Upper lobe of left lung (tissue), 4 donors: ENCODE results near the gene SLC35D3.

Experiments
- EP300 ChIP-seq, 4 donors: sonication (generic); formaldehyde crosslinking; IDR thresholded peaks; one replicate each; pipeline ENCODE4 v1.5.1; 2017; ENCODE audit warnings: antibody characterized with exemption in 4 of 4, control low read depth in 2 of 4
- POLR2A ChIP-seq, 4 donors: fragments of 450-650 bp; IDR thresholded peaks; one replicate each; pipeline ENCODE4 v1.5.1; 2016 to 2017; ENCODE audit warnings: antibody characterized with exemption in 4 of 4, mild to moderate bottlenecking in 2 of 4
- POLR2AphosphoS5 ChIP-seq, 2 donors: sonication (generic); formaldehyde crosslinking; IDR thresholded peaks; one replicate each; pipeline ENCODE4 v1.5.1; 2017; ENCODE audit warnings: antibody characterized with exemption in 2 of 2
- TF ChIP-seq, protein P1 (sequence below), 6 experiments: fragments of 450-650 bp in 4 of 6; fragments of 200-600 bp in 2 of 6; sonication (generic) in 2 of 6; IDR thresholded peaks; one replicate each; pipeline ENCODE4 v1.5.1; 2016 to 2019; ENCODE audit warnings: antibody characterized with exemption in 6 of 6

DNA sequence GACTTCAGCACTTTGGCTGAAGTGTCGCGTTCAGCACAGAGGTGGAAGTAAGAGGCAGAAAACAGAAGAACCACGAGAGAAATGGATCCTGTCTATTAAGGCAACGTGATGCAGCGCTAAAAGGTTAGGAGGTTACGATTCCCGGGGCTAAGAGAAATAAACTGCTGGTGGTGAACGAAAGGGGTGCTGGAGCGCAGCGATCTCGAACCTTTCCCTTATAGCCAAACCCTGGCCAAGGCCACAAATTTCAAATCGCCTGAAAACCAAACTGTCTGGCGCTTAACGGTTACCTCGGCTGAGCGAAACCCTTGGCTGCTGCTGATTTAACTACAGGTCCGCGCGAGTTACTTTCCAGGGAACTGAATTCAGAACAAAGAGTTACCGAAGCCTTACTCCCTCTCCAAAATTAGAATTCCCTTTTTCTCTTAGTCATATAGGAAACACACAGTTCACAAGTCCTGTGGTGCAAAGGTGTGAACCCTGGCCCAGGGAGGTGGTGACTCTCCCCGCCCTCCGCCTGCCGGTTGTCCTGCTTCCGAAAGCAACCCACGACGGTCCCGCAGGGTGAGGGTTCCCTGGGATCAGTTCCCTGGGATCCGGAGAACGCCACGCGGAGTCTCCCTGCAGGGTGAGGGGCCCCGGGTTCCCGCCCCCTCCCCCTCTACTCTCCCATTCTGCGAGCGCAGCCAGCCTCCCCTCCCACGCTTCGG, 1.3 kb upstream of the SLC35D3 start:
- TF ChIP-seq, protein P1, sequence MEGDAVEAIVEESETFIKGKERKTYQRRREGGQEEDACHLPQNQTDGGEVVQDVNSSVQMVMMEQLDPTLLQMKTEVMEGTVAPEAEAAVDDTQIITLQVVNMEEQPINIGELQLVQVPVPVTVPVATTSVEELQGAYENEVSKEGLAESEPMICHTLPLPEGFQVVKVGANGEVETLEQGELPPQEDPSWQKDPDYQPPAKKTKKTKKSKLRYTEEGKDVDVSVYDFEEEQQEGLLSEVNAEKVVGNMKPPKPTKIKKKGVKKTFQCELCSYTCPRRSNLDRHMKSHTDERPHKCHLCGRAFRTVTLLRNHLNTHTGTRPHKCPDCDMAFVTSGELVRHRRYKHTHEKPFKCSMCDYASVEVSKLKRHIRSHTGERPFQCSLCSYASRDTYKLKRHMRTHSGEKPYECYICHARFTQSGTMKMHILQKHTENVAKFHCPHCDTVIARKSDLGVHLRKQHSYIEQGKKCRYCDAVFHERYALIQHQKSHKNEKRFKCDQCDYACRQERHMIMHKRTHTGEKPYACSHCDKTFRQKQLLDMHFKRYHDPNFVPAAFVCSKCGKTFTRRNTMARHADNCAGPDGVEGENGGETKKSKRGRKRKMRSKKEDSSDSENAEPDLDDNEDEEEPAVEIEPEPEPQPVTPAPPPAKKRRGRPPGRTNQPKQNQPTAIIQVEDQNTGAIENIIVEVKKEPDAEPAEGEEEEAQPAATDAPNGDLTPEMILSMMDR (IDR thresholded peaks at IDR 0.05): no peak
- TF ChIP-seq POLR2A (IDR thresholded peaks at IDR 0.05) (no peak), POLR2AphosphoS5 (IDR thresholded peaks at IDR 0.05) (no peak), EP300 (IDR thresholded peaks at IDR 0.05) (no peak)
